WTC11 (cell line): Measurements from ENCODE around the gene TBC1D1. TPM values are rescaled to one million over a fixed set of nuclear protein-coding genes. Genes with fewer than 3 reads are reported as not detected.

Source experiments
- ATAC-seq: fragments of 200-7000 bp; cut with Tn5 transposase; 2 replicates; pipeline ENCODE4 v1.10.0; 2021; ENCODE audit warnings: mild to moderate bottlenecking, moderate library complexity
- CTCF ChIA-PET: fragments of 300-600 bp; sonication (Branson Sonifier 250); formaldehyde crosslinking; loops from one replicate; lab custom pipeline; 2021; ENCODE audit warnings: antibody characterized with exemption; lab: Charles Lee
- POLR2A ChIA-PET: fragments of 350-600 bp; sonication (Branson Sonifier 250); formaldehyde crosslinking; loops from one replicate; lab custom pipeline; 2021; ENCODE audit warnings: antibody characterized with exemption; lab: Charles Lee
- DNase-seq: peaks from one replicate; pipeline ENCODE4 v3.0.0; 2021; ENCODE audit warnings: low spot score
- H3K27ac Mint-ChIP-seq: 2 replicates; pipeline ENCODE4 v1.8.0; 2021; ENCODE audit warnings: mixed read lengths
- H3K27me3 Mint-ChIP-seq: 2 replicates; pipeline ENCODE4 v1.8.0; 2021; ENCODE audit warnings: low read depth, mild to moderate bottlenecking, moderate library complexity, mixed read lengths
- H3K36me3 Mint-ChIP-seq: 2 replicates; pipeline ENCODE4 v1.8.0; 2021; ENCODE audit warnings: mixed read lengths
- H3K4me1 Mint-ChIP-seq: 2 replicates; pipeline ENCODE4 v1.8.0; 2022; ENCODE audit warnings: mixed read lengths
- H3K4me3 Mint-ChIP-seq: 2 replicates; pipeline ENCODE4 v1.8.0; 2021; ENCODE audit warnings: mild to moderate bottlenecking, moderate library complexity, mixed read lengths
- H3K9me3 Mint-ChIP-seq: 2 replicates; pipeline ENCODE4 v1.8.0; 2021; ENCODE audit warnings: mixed read lengths
- AR ChIP-seq: fragments of 250-450 bp; sonication (Bioruptor Pico); IDR thresholded peaks from 2 replicates; pipeline ENCODE4 v1.9.0; 2021; ENCODE audit warnings: mild to moderate bottlenecking
- E2F5 ChIP-seq: sonication (generic); formaldehyde crosslinking; IDR thresholded peaks from 2 replicates; pipeline ENCODE4 v1.8.1; 2022; ENCODE audit warnings: mild to moderate bottlenecking, moderate library complexity, missing genetic modification reagents
- ELF4 ChIP-seq: sonication (generic); formaldehyde crosslinking; IDR thresholded peaks from 2 replicates; pipeline ENCODE4 v1.8.1; 2022; ENCODE audit warnings: low read depth, mild to moderate bottlenecking, moderate library complexity, missing genetic modification reagents
- FOXJ3 ChIP-seq: sonication (generic); formaldehyde crosslinking; IDR thresholded peaks from 2 replicates; pipeline ENCODE4 v1.9.0; 2021; ENCODE audit warnings: missing genetic modification reagents, mild to moderate bottlenecking, borderline replicate concordance
- MYBL2 ChIP-seq: sonication (generic); formaldehyde crosslinking; IDR thresholded peaks from 2 replicates; pipeline ENCODE4 v1.8.1; 2023; ENCODE audit warnings: mild to moderate bottlenecking, moderate library complexity, missing genetic modification reagents
- NFATC4 ChIP-seq: fragments of 250-450 bp; sonication (Bioruptor Pico); IDR thresholded peaks from 2 replicates; pipeline ENCODE4 v1.9.0; 2021; ENCODE audit warnings: mild to moderate bottlenecking
- OVOL2 ChIP-seq: fragments of 250-450 bp; sonication (Bioruptor Pico); IDR thresholded peaks from 2 replicates; pipeline ENCODE4 v1.9.0; 2021; ENCODE audit warnings: mild to moderate bottlenecking, borderline replicate concordance
- SMAD4 ChIP-seq: sonication (generic); formaldehyde crosslinking; IDR thresholded peaks from 2 replicates; pipeline ENCODE4 v1.8.0; 2022; ENCODE audit warnings: mild to moderate bottlenecking, missing genetic modification reagents
- SP1 ChIP-seq: sonication (generic); formaldehyde crosslinking; conservative IDR thresholded peaks from 2 replicates; pipeline ENCODE4 v1.8.1; 2022; ENCODE audit warnings: missing genetic modification reagents
- TEAD4 ChIP-seq: sonication (generic); formaldehyde crosslinking; IDR thresholded peaks from 2 replicates; pipeline ENCODE4 v1.8.0; 2022; ENCODE audit warnings: mild to moderate bottlenecking, missing genetic modification reagents
- total RNA-seq: library from RNA; stranded (reverse); gene quantifications from 3 replicates; pipeline ENCODE4 v1.2.3, GENCODE V29; 2021
- TF ChIP-seq, protein P1 (sequence below): fragments of 250-450 bp; sonication (Bioruptor Pico); IDR thresholded peaks from 2 replicates; pipeline ENCODE4 v1.8.0; 2021; ENCODE audit warnings: mild to moderate bottlenecking

Gene TBC1D1
- total RNA-seq, 1 experiment from 2014 or later: 134 TPM

- CTCF ChIA-PET: interaction anchor here (1.0 kb wide), 1 partner anchor 36 kb away, joined by 3 read pairs; no protein-coding TSS in a partner anchor
- no peak for TF ChIP-seq E2F5
- TF ChIP-seq, all 79 proteins: peak for 0
- POLR2A ChIA-PET: no interaction called here
Measured at GRCh38 chr4:38100474-38101255, 209.8 kb downstream of the TBC1D1 start.

DNA sequence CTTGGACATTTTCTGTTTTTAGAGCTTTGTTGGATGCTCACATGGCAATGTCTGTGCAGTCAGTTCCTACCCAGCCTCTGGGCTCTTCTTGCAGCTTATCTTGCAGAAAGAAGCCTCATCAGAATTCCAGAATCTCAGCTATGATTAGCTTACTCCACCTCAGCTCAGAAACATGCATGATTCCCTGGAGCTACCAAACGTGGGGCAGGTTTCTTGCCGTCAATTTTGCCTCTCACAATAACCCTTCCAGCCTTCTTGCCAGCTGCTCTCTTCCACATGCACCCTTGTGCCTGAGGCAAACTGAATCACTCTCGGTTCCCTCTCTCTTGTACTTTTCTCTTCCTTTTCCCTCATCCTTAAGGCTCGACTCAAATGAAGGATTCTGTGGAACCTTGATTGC, 210.7 kb downstream of the TBC1D1 start:
- no peak overlapping the region for H3K4me3 Mint-ChIP-seq
- TF ChIP-seq NFATC4 (CRISPR knock-in tag) (no peak), MYBL2 (CRISPR knock-in tag) (no peak)
- TF ChIP-seq, all 79 proteins: peak for 0
- Mint-ChIP-seq H3K27me3 (no peaks in the 10 kb centered on the region), H3K9me3 (no peaks in the 10 kb centered on the region), H3K36me3 (peaks cover 20% of the 10 kb centered on the region), H3K27ac (peak overlapping the region; percentile 78), H3K4me1 (peaks cover 6% of the 10 kb centered on the region)
- ATAC-seq: no peak
- CTCF ChIA-PET: interaction anchor here (0.8 kb wide), 1 partner anchor 1732 kb away, joined by 3 read pairs; no protein-coding TSS in a partner anchor
- no peak for DNase-seq
- POLR2A ChIA-PET: no interaction called here

More at GRCh38 chr4:38100474-38101255, 209.8 kb downstream of the TBC1D1 start:
- H3K4me3 Mint-ChIP-seq: no peak overlapping the region
- H3K27me3 Mint-ChIP-seq: no peaks in the 10 kb centered on the region
- peaks cover 26% of the 10 kb centered on the region for H3K36me3 Mint-ChIP-seq
- no peak for ATAC-seq
- no peaks in the 10 kb centered on the region for H3K9me3 Mint-ChIP-seq
- peaks cover 4% of the 10 kb centered on the region for H3K4me1 Mint-ChIP-seq
- no peak for DNase-seq
- H3K27ac Mint-ChIP-seq: no peak overlapping the region

GRCh38 chr4:38102957-38103588, 212.2 kb downstream of the TBC1D1 start:
- TF ChIP-seq E2F5 (no peak), SMAD4 (CRISPR knock-in tag) (no peak), ELF4 (CRISPR knock-in tag) (no peak), NFATC4 (CRISPR knock-in tag) (no peak), OVOL2 (CRISPR knock-in tag) (no peak), TEAD4 (CRISPR knock-in tag) (no peak), AR (CRISPR knock-in tag) (no peak), SP1 (CRISPR knock-in tag) (no peak), FOXJ3 (CRISPR knock-in tag) (no peak)
- TF ChIP-seq, protein P1, sequence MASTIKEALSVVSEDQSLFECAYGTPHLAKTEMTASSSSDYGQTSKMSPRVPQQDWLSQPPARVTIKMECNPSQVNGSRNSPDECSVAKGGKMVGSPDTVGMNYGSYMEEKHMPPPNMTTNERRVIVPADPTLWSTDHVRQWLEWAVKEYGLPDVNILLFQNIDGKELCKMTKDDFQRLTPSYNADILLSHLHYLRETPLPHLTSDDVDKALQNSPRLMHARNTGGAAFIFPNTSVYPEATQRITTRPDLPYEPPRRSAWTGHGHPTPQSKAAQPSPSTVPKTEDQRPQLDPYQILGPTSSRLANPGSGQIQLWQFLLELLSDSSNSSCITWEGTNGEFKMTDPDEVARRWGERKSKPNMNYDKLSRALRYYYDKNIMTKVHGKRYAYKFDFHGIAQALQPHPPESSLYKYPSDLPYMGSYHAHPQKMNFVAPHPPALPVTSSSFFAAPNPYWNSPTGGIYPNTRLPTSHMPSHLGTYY (CRISPR knock-in tag): no peak
- TF ChIP-seq, all 79 proteins: peak for 0
- Mint-ChIP-seq H3K4me3 (no peak overlapping the region), H3K36me3 (peaks cover 28% of the 10 kb centered on the region), H3K4me1 (peaks cover 6% of the 10 kb centered on the region), H3K27me3 (no peaks in the 10 kb centered on the region), H3K9me3 (no peaks in the 10 kb centered on the region), H3K27ac (no peak overlapping the region)
- POLR2A ChIA-PET: no interaction called here
- ATAC-seq (no peak), DNase-seq (no peak)
- CTCF ChIA-PET: no interaction called here
